ENCODE data around the gene SLC2A9.
A peak's percentile ranks its signal among the peaks of the same experiment; 100 is the strongest.

SLC2A9 gene

GRCh38 chr4:10045481-10045880 is 24.2 kb upstream of the SLC2A9 start:
- DNase-seq, result peak; percentile 64

GRCh38 chr4:10041036-10041435 is 19.7 kb upstream of the SLC2A9 start:
- DNase-seq, result no peak

GRCh38 chr4:10040049-10040892 is 19.0 kb upstream of the SLC2A9 start:
- no peak for DNase-seq

- no peak for DNase-seq
Measured at GRCh38 chr4:10036807-10037342, 15.6 kb upstream of the SLC2A9 start.

- no peak for DNase-seq
Measured at GRCh38 chr4:10035130-10035529, 13.8 kb upstream of the SLC2A9 start.

- DNase-seq, result no peak
Measured at GRCh38 chr4:10034612-10035104, 13.4 kb upstream of the SLC2A9 start.

GRCh38 chr4:10034136-10034535 is 12.8 kb upstream of the SLC2A9 start:
- DNase-seq, result no peak

- peak; percentile 53 for DNase-seq
Measured at GRCh38 chr4:10033191-10033881, 12.0 kb upstream of the SLC2A9 start.

- DNase-seq, result peak; percentile 21
Measured at GRCh38 chr4:10032625-10033024, 11.3 kb upstream of the SLC2A9 start.

- DNase-seq, result no peak
Measured at GRCh38 chr4:10031668-10032590, 10.6 kb upstream of the SLC2A9 start.

GRCh38 chr4:10030972-10031667 is 9.8 kb upstream of the SLC2A9 start:
- DNase-seq, result no peak

GRCh38 chr4:10029403-10029802 is 8.1 kb upstream of the SLC2A9 start:
- no peak for DNase-seq

- peak; percentile 18 for DNase-seq
Measured at GRCh38 chr4:10028910-10029309, 7.6 kb upstream of the SLC2A9 start.

- DNase-seq, result no peak
Measured at GRCh38 chr4:10026485-10026884, 5.2 kb upstream of the SLC2A9 start.

GRCh38 chr4:10025230-10025806 is 4.0 kb upstream of the SLC2A9 start:
- DNase-seq, result no peak

GRCh38 chr4:10024303-10024702 is 3.0 kb upstream of the SLC2A9 start:
- no peak for DNase-seq

- DNase-seq, result peak; percentile 26
Measured at GRCh38 chr4:10023806-10024205, 2.5 kb upstream of the SLC2A9 start.

- DNase-seq, result no peak
Measured at GRCh38 chr4:10023050-10023419, 1.7 kb upstream of the SLC2A9 start.

GRCh38 chr4:10022346-10023049 is 1.2 kb upstream of the SLC2A9 start:
- DNase-seq, result no peak

GRCh38 chr4:10021653-10022023 is 341 bp upstream of the SLC2A9 start:
- no peak for DNase-seq

- no peak for DNase-seq
Measured at GRCh38 chr4:10020106-10020505, 1.2 kb downstream of the SLC2A9 start.
